NCI-H510A treated with DMSO at 0.1 percent for 48 hours (cell line): ENCODE data around the gene FBH1.
"Not testable (repeated sequence)": the region's sequence is repeated elsewhere in the genome, so short reads cannot be mapped to it uniquely, and the experiment has no call there.

Experiments used
- DNase-seq: peaks from one replicate; lab custom pipeline; 2025; lab: John Stamatoyannopoulos, UW

The FBH1 gene

GRCh38 chr10:5889624-5890451 lies at the start of gene FBH1, which contains the start of gene ANKRD16:
TSS of gene FBH1 (plus strand) at chr10:5890243. CDS start at chr10:5890346, 103 bp downstream.
TSS of gene ANKRD16 (minus strand) at chr10:5889893. CDS start at chr10:5889354, 539 bp downstream.
- peak; percentile 82 for DNase-seq

GRCh38 chr10:5840314-5841307 lies 49.4 kb upstream of the FBH1 start:
- DNase-seq, result no peak

- DNase-seq, result no peak
Measured at GRCh38 chr10:5841965-5842364, 48.1 kb upstream of the FBH1 start.

- no peak for DNase-seq
Measured at GRCh38 chr10:5843686-5844344, 46.2 kb upstream of the FBH1 start.

GRCh38 chr10:5844345-5845055 lies 45.5 kb upstream of the FBH1 start:
- DNase-seq, result no peak

- not testable (repeated sequence) for DNase-seq
Measured at GRCh38 chr10:5846667-5847066, 43.4 kb upstream of the FBH1 start.

- no peak for DNase-seq
Measured at GRCh38 chr10:5854131-5854475, 35.9 kb upstream of the FBH1 start.

- no peak for DNase-seq
Measured at GRCh38 chr10:5855979-5856700, 33.9 kb upstream of the FBH1 start.

- no peak for DNase-seq
Measured at GRCh38 chr10:5856701-5857004, 33.4 kb upstream of the FBH1 start.

GRCh38 chr10:5858811-5859210 lies 31.2 kb upstream of the FBH1 start:
- DNase-seq, result no peak

GRCh38 chr10:5860066-5860465 lies 30.0 kb upstream of the FBH1 start:
- DNase-seq, result no peak

GRCh38 chr10:5862360-5862961 lies 27.6 kb upstream of the FBH1 start:
- DNase-seq, result no peak

GRCh38 chr10:5862981-5863685 lies 26.9 kb upstream of the FBH1 start:
- DNase-seq, result not testable (repeated sequence)

- DNase-seq, result not testable (repeated sequence)
Measured at GRCh38 chr10:5866451-5867081, 23.5 kb upstream of the FBH1 start.

- peak; percentile 4 for DNase-seq
Measured at GRCh38 chr10:5867091-5867615, 22.9 kb upstream of the FBH1 start.

GRCh38 chr10:5868383-5868782 lies 21.7 kb upstream of the FBH1 start:
- not testable (repeated sequence) for DNase-seq

- no peak for DNase-seq
Measured at GRCh38 chr10:5869156-5869555, 20.9 kb upstream of the FBH1 start.

- no peak for DNase-seq
Measured at GRCh38 chr10:5871596-5871995, 18.4 kb upstream of the FBH1 start.

GRCh38 chr10:5873515-5873995 lies 16.5 kb upstream of the FBH1 start:
- peak; percentile 40 for DNase-seq
